Heart left ventricle (tissue), 16 donors: ENCODE results near the gene TMEM119. TPM values are rescaled to one million over a fixed set of nuclear protein-coding genes. Genes with fewer than 3 reads are reported as not detected.

Experiments used
- ATAC-seq, 4 donors: fragments of 200-7000 bp; cut with Tn5 transposase; one replicate each; pipeline ENCODE4 v1.9.1; 2020 to 2022; ENCODE audit warnings: moderate library complexity in 4 of 4, mild to moderate bottlenecking in 3 of 4, moderate number of reproducible peaks in 1 of 4
- DNase-seq, 5 donors: peaks; one replicate each; pipeline ENCODE4 v3.0.0-alpha.2; 2020
- H3K27ac ChIP-seq, 12 donors: fragments of 200-600 bp; sonication (generic) in 4 of 12; one replicate each; pipeline versions ENCODE4 v1.5.0 to v1.8.0; 2016 to 2022; ENCODE audit warnings: mild to moderate bottlenecking in 2 of 12
- H3K27me3 ChIP-seq, 9 donors: fragments of 200-600 bp; sonication (generic) in 2 of 9; one replicate each; pipeline versions ENCODE4 v1.5.1 to v1.8.0; 2016 to 2022; ENCODE audit warnings: mild to moderate bottlenecking in 3 of 9
- H3K36me3 ChIP-seq, 9 donors: fragments of 200-600 bp; sonication (generic) in 2 of 9; one replicate each; pipeline versions ENCODE4 v1.5.0 to v1.8.0; 2018 to 2022; ENCODE audit warnings: mild to moderate bottlenecking in 2 of 9
- H3K4me1 ChIP-seq, 12 donors: fragments of 200-600 bp; sonication (generic) in 4 of 12; one replicate each; pipeline versions ENCODE4 v1.5.0 to v1.8.0; 2016 to 2022; ENCODE audit warnings: mild to moderate bottlenecking in 3 of 12
- H3K4me3 ChIP-seq, 12 donors: fragments of 200-600 bp; sonication (generic) in 4 of 12; one replicate each; pipeline versions ENCODE4 v1.5.0 to v1.8.0; 2017 to 2022; ENCODE audit warnings: mild to moderate bottlenecking in 9 of 12, moderate library complexity in 4 of 12
- H3K9me3 ChIP-seq, 12 donors: fragments of 200-600 bp; sonication (generic) in 4 of 12; one replicate each; pipeline versions ENCODE4 v1.5.0 to v1.8.0; 2016 to 2022; ENCODE audit warnings: mild to moderate bottlenecking in 1 of 12
- POLR2A ChIP-seq, 2 donors: fragments of 450-650 bp; IDR thresholded peaks; one replicate each; pipeline ENCODE4 v1.6.1; 2017; ENCODE audit warnings: antibody characterized with exemption in 2 of 2, mild to moderate bottlenecking in 2 of 2, moderate library complexity in 2 of 2
- WGBS, 4 donors: extraction: QIAGEN DNeasy Blood & Tissue Kit in 2 of 4; methylation state at CpG; one replicate each; pipeline versions ENCODE4 v1.1.5 to v1.1.7; 2013 to 2018; 5-methylcytosine and 5-hydroxymethylcytosine counted together
- intact Hi-C, 10 donors: fragments of 100-400 bp; cut with DNase I; formaldehyde crosslinking; loops; one replicate each; pipeline versions ENCODE4 v1.11.1 to v1.14.2; 2022
- polyA plus RNA-seq, 2 donors: library from polyadenylated mRNA; stranded (reverse); fragments of 200-250 nt; gene quantifications; one replicate each; pipeline ENCODE4 v1.2.3, GENCODE V29; 2013
- total RNA-seq, 9 donors: library from RNA; depleted of rRNA in 2 of 9; stranded (reverse); fragments of >200 nt in 2 of 9; fragmentation: NEBNext Ultra II Directional in 3 of 9; extraction: Animal tissue kit (Norgen Biotek cat#: 25700) in 3 of 9; gene quantifications; one replicate each; pipeline versions ENCODE4 v1.1.0 to v1.2.4, GENCODE V29; 2016 to 2023
- TF ChIP-seq, protein P1 (sequence below), 12 donors: fragments of 200-600 bp; sonication (generic) in 4 of 12; IDR thresholded peaks; one replicate each; pipeline versions ENCODE4 v1.5.0 to v1.8.0; 2018 to 2022; ENCODE audit warnings: antibody characterized with exemption in 12 of 12, mild to moderate bottlenecking in 5 of 12
- donor health status: ischemic (EF 13 %, LVEDD 7.1; RV severe dilation, severe dysfunction).
- donor health status: healthy with polysubstance abuse.
- donor health status: DM: no; HTN: yes; CAD: no.
- donor health status: DM: no; HTN: no; CAD: no.
- donor health status: ischemic (EF 25% LVEDD 6.9; RV normal size, moderate dysfunction).
- donor health status: ischemic (EF 25% LVEDD 5.7; RV mildly dilated, moderate dysfunction).
- donor health status: healthy.
- donor health status: DM: yes; HTN: yes; CAD: no.
- donor health status: ischemic (EF 35%, LVEDD 5.7; RV mildly dilated, moderate dysfunction).
- donor health status: nonischemic (EF 11% LVEDD 7.7; RV severe dilation, severe dysfunction).
- donor health status: DM: yes; HTN: yes; CAD: no.
- donor health status: PGD.
- donor health status: ischemic (EF 29% LVEDD 5.4; RV normal size, mild dysfunction).
- donor health status: nonischemic (EF 23%, LVEDD 6.1; RV moderate dilation, normal function).

The TMEM119 gene
- total and polyA plus RNA-seq, 11 donors = 0.19 to 11.0 (median 2.2) TPM

DNA sequence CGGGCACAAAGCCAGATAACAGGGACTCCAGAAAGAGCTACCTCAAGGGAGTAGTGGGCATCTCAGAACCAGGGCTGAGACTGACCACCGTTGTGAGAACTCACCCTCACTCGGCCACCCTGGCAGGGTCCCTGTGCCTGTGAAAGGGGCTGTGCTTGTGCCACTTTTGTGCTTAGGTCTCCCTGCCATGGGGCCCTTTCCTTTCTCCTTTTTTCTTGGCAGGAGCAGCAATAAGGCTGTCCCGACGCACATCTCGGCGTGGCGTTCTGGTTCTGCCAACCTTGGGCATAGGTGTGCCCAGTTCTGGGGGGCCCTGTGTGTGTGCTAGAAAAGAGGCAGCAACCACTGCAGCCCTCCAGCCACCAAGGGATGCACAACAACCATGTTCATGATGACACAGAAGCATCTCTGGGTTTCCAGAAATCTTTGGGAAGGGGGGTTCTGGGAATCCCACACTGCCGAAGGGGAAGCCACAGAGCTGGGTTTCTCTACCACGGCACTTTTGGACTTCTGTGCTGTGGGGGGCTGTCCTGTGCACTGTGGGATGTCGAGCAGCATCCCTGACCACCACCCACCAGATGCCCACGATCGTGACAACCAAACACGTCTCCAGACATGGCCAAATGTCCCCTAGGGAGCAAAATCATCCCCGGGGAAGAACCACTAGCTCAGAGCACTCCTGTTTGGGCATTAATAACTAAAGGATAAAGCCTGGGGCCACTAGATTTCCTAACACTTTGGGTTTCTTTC lies 13.1 kb upstream of the TMEM119 start:
- Histone ChIP-seq H3K9me3 (peaks cover 0 to 8% (median 0%) of the 10 kb centered on the region in 12 donors), H3K4me1 (peaks cover 0 to 22% (median 11%) of the 10 kb centered on the region in 12 donors), H3K27me3 (no peaks in the 10 kb centered on the region), H3K27ac (no peak overlapping the region), H3K4me3 (no peak overlapping the region), H3K36me3 (no peaks in the 10 kb centered on the region)
- intact Hi-C loops = loop anchor here in 1 of 10 donors (5.0 kb wide), 1 partner anchor 39 kb away; no protein-coding TSS in a partner anchor
- 80 to 89% (median 84%) methylated on average over 14 to 15 of the region's 15 CpGs for WGBS, 4 donors
- no peak for TF ChIP-seq POLR2A (IDR thresholded peaks at IDR 0.05)
- TF ChIP-seq, protein P1, sequence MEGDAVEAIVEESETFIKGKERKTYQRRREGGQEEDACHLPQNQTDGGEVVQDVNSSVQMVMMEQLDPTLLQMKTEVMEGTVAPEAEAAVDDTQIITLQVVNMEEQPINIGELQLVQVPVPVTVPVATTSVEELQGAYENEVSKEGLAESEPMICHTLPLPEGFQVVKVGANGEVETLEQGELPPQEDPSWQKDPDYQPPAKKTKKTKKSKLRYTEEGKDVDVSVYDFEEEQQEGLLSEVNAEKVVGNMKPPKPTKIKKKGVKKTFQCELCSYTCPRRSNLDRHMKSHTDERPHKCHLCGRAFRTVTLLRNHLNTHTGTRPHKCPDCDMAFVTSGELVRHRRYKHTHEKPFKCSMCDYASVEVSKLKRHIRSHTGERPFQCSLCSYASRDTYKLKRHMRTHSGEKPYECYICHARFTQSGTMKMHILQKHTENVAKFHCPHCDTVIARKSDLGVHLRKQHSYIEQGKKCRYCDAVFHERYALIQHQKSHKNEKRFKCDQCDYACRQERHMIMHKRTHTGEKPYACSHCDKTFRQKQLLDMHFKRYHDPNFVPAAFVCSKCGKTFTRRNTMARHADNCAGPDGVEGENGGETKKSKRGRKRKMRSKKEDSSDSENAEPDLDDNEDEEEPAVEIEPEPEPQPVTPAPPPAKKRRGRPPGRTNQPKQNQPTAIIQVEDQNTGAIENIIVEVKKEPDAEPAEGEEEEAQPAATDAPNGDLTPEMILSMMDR (IDR thresholded peaks at IDR 0.05) = no peak
- DNase-seq (no peak), ATAC-seq (no peak)

GRCh38 chr12:108610336-108610815 lies 12.5 kb upstream of the TMEM119 start:
- peak overlapping the region in 1 of 12 donors; percentile 32 for H3K27ac ChIP-seq
- H3K27me3 ChIP-seq = no peaks in the 10 kb centered on the region
- DNase-seq (no peak), ATAC-seq (no peak)
- intact Hi-C loops = loop anchor here in 1 of 10 donors (5.0 kb wide), 1 partner anchor 38 kb away; no protein-coding TSS in a partner anchor
- TF ChIP-seq, protein P1 (IDR thresholded peaks at IDR 0.05) = no peak
- no peak for TF ChIP-seq POLR2A (IDR thresholded peaks at IDR 0.05)
- 86 to 92% (median 89%) methylated on average over 7 to 8 of the region's 8 CpGs for WGBS, 4 donors
- peaks cover 0 to 1% (median 0%) of the 10 kb centered on the region in 12 donors for H3K9me3 ChIP-seq
- peaks cover 0 to 22% (median 11%) of the 10 kb centered on the region in 12 donors for H3K4me1 ChIP-seq
- H3K36me3 ChIP-seq = no peaks in the 10 kb centered on the region
- H3K4me3 ChIP-seq = no peak overlapping the region

GRCh38 chr12:108609537-108610335 lies 11.9 kb upstream of the TMEM119 start:
- Histone ChIP-seq H3K27me3 (no peaks in the 10 kb centered on the region), H3K36me3 (no peaks in the 10 kb centered on the region), H3K9me3 (no peaks in the 10 kb centered on the region), H3K4me3 (no peak overlapping the region), H3K27ac (peak overlapping the region in 1 of 12 donors; percentile 32), H3K4me1 (peaks cover 0 to 22% (median 11%) of the 10 kb centered on the region in 12 donors)
- TF ChIP-seq POLR2A (IDR thresholded peaks at IDR 0.05) = no peak
- TF ChIP-seq, protein P1 (IDR thresholded peaks at IDR 0.05) = no peak
- intact Hi-C loops = loop anchor here in 2 of 10 donors (5.0 to 10.0 kb wide), 2 partner anchors 37 to 435 kb away; no protein-coding TSS in a partner anchor
- WGBS, 4 donors = 29 to 42% (median 36%) methylated on average over 12 to 21 of the region's 21 CpGs
- ATAC-seq = peak; percentile 72 to 87 (median 87)
- DNase-seq = peak; percentile 83 to 87 (median 86)
